K562 (cell line): ENCODE measurements around the gene FOSL1. TPM values are rescaled to one million over a fixed set of nuclear protein-coding genes. Genes with fewer than 3 reads are reported as not detected.

Experiments used
- ARID3A ChIP-seq: IDR thresholded peaks from 2 replicates; pipeline ENCODE4 v1.6.1; 2012; ENCODE audit warnings: low read depth, low read length, improper control_type of control experiment, borderline replicate concordance
- CBX2 ChIP-seq: fragments of 200-600 bp; sonication (generic); IDR thresholded peaks from one replicate; pipeline ENCODE4 v1.6.1; 2012; ENCODE audit warnings: mild to moderate bottlenecking, low read length, inconsistent platforms; ENCODE audit not compliant: insufficient read depth, poor library complexity, severe bottlenecking
- ELK3 ChIP-seq: fragments of 450-650 bp; formaldehyde crosslinking; IDR thresholded peaks from 2 replicates; pipeline ENCODE4 v1.4.0; 2020; ENCODE audit warnings: mild to moderate bottlenecking
- FOXJ3 ChIP-seq: sonication (generic); formaldehyde crosslinking; IDR thresholded peaks from 2 replicates; pipeline ENCODE4 v1.4.0; 2020; ENCODE audit warnings: mild to moderate bottlenecking, missing genetic modification reagents
- FOXK2 ChIP-seq, 2 experiments: fragments of 450-650 bp; IDR thresholded peaks in 1 of 2; conservative IDR thresholded peaks in 1 of 2; 2 replicates each; pipeline ENCODE4 v1.6.1; 2016; ENCODE audit warnings: low read depth in 2 of 2, mild to moderate bottlenecking in 1 of 2
- HNRNPL ChIP-seq: fragments of 200-400 bp; formaldehyde crosslinking; IDR thresholded peaks from 2 replicates; pipeline ENCODE4 v1.6.1; 2017; ENCODE audit warnings: low read depth, mild to moderate bottlenecking, low read length
- HNRNPUL1 ChIP-seq: fragments of 200-400 bp; formaldehyde crosslinking; IDR thresholded peaks from 2 replicates; pipeline ENCODE4 v1.6.1; 2017; ENCODE audit warnings: low read length
- LARP7 ChIP-seq: fragments of 450-650 bp; IDR thresholded peaks from 2 replicates; pipeline ENCODE4 v1.6.1; 2016
- MCM3 ChIP-seq: fragments of 450-650 bp; IDR thresholded peaks from 2 replicates; pipeline ENCODE4 v1.6.1; 2016
- MCM7 ChIP-seq, 2 experiments: fragments of 450-650 bp; IDR thresholded peaks; 2 replicates each; pipeline ENCODE4 v1.6.1; 2016 to 2018
- NR2C2 ChIP-seq, 2 experiments: fragments of 200-800 bp in 1 of 2; sonication (Bioruptor generic) in 1 of 2; sonication (generic) in 1 of 2; formaldehyde crosslinking in 1 of 2; IDR thresholded peaks; 2 replicates each; pipeline versions ENCODE4 v1.6.1 to v1.8.0; 2016 to 2022; ENCODE audit warnings: mild to moderate bottlenecking in 1 of 2, missing compliant biosample characterization in 1 of 2, missing genetic modification characterization in 1 of 2, missing genetic modification reagents in 1 of 2
- PHF21A ChIP-seq: fragments of 450-650 bp; IDR thresholded peaks from 2 replicates; pipeline ENCODE4 v1.6.1; 2017; ENCODE audit warnings: low read depth, borderline replicate concordance
- RBM39 ChIP-seq: fragments of 200-400 bp; formaldehyde crosslinking; optimal IDR thresholded peaks from 2 replicates; pipeline ENCODE3; 2018; ENCODE audit warnings: low read depth, low read length
- SRF ChIP-seq, 2 experiments: fragments of 250-450, 450-650 bp in 1 of 2; sonication (Bioruptor Pico) in 1 of 2; sonication (generic) in 1 of 2; formaldehyde crosslinking; IDR thresholded peaks; 2 replicates each; pipeline versions ENCODE4 v1.5.0 to v1.5.1; 2020 to 2022; ENCODE audit warnings: mild to moderate bottlenecking in 1 of 2, missing genetic modification reagents in 1 of 2
- STAT5B ChIP-seq: fragments of 250-450 bp; sonication (Bioruptor Pico); IDR thresholded peaks from 2 replicates; pipeline ENCODE4 v1.8.0; 2021; ENCODE audit warnings: mild to moderate bottlenecking, inconsistent platforms
- ZBTB33 ChIP-seq: sonication (generic); formaldehyde crosslinking; IDR thresholded peaks from 2 replicates; pipeline ENCODE4 v1.8.1; 2023; ENCODE audit warnings: mild to moderate bottlenecking, missing genetic modification reagents
- ZFPM2 ChIP-seq: fragments of 250-450 bp; sonication (Bioruptor Pico); IDR thresholded peaks from 2 replicates; pipeline ENCODE4 v1.5.1; 2022; ENCODE audit warnings: mild to moderate bottlenecking
- ZNF134 ChIP-seq: fragments of 250-450 bp; sonication (Bioruptor Pico); conservative IDR thresholded peaks from 2 replicates; pipeline ENCODE4 v1.4.0; 2020
- ZNF224 ChIP-seq: sonication (generic); formaldehyde crosslinking; IDR thresholded peaks from 2 replicates; pipeline ENCODE4 v1.8.0; 2022; ENCODE audit warnings: mild to moderate bottlenecking, missing genetic modification reagents
- ZNF311 ChIP-seq: fragments of 250-450 bp; sonication (Bioruptor Pico); IDR thresholded peaks from 2 replicates; pipeline ENCODE4 v1.4.0; 2020; ENCODE audit warnings: mild to moderate bottlenecking, moderate library complexity
- ZNF324 ChIP-seq: fragments of 250-450 bp; sonication (Bioruptor Pico); IDR thresholded peaks from 2 replicates; pipeline ENCODE4 v1.4.0; 2020; ENCODE audit warnings: mild to moderate bottlenecking
- ZNF668 ChIP-seq: fragments of 250-450 bp; sonication (Bioruptor Pico); IDR thresholded peaks from 2 replicates; pipeline ENCODE4 v1.8.0; 2022; ENCODE audit warnings: mild to moderate bottlenecking, inconsistent platforms
- ZNF717 ChIP-seq: fragments of 250-450 bp; sonication (Bioruptor Pico); IDR thresholded peaks from 2 replicates; pipeline ENCODE4 v1.5.0; 2021
- ZNF76 ChIP-seq: fragments of 250-450 bp; sonication (Bioruptor Pico); IDR thresholded peaks from 2 replicates; pipeline ENCODE4 v1.4.0; 2020; ENCODE audit warnings: mild to moderate bottlenecking, moderate library complexity, borderline replicate concordance
- ZNF785 ChIP-seq: fragments of 250-450 bp; sonication (Bioruptor Pico); IDR thresholded peaks from 2 replicates; pipeline ENCODE4 v1.4.0; 2020; ENCODE audit warnings: mild to moderate bottlenecking
- ZNF79 ChIP-seq: fragments of 250-450 bp; sonication (Bioruptor Pico); IDR thresholded peaks from 2 replicates; pipeline ENCODE4 v1.4.0; 2020; ENCODE audit warnings: low read depth, mild to moderate bottlenecking, moderate library complexity
- polyA plus RNA-seq, 8 experiments: library from polyadenylated mRNA; depleted of rRNA in 4 of 8; stranded (reverse) in 5 of 8; unstranded in 3 of 8; fragments of >200 nt; fragmentation: Nextera tagmentation in 2 of 8; fragmentation: Illumina TruSeq in 1 of 8; extraction: Ambion mirVana in 2 of 8; extraction: Trizol in 1 of 8; gene quantifications; 2 replicates each; pipeline versions ENCODE4 v1.2.1 to v1.2.3, GENCODE V29; 2011 to 2014; ENCODE audit warnings: inconsistent platforms in 1 of 8, missing spikeins in 1 of 8
- total RNA-seq, 7 experiments: library from RNA; depleted of rRNA in 6 of 7; stranded (reverse); fragments of >200 nt in 6 of 7; fragmentation: Illumina TruSeq in 2 of 7; extraction: Trizol in 2 of 7; gene quantifications; 2 replicates each; pipeline versions ENCODE4 v1.2.1 to v1.2.3, GENCODE V29; 2011 to 2021; ENCODE audit warnings: low replicate concordance in 1 of 7

Gene FOSL1
- total and polyA plus RNA-seq, 9 of the 15 experiments (the other 6 are each of a cell fraction or from before 2014, with no cell fraction given) = 3.5 to 39.6 (median 10.0) TPM

GRCh38 chr11:65857853-65858680, 42.1 kb downstream of the FOSL1 start, which contains the start of gene CFL1 (continued):
- no peak for TF ChIP-seq ELK3
- TF ChIP-seq ZNF79 (CRISPR knock-in tag) = no peak
- TF ChIP-seq ZBTB33 = peak; percentile 65
- no peak for TF ChIP-seq ZNF785 (CRISPR knock-in tag)
- no peak for TF ChIP-seq ZNF668 (CRISPR knock-in tag)
- TF ChIP-seq RBM39 = no peak
- TF ChIP-seq ZNF76 (CRISPR knock-in tag) = no peak
- no peak for TF ChIP-seq ZNF134 (CRISPR knock-in tag)
- no peak for TF ChIP-seq FOXK2 (conservative IDR thresholded peaks at IDR 0.05 in 1 of 2, IDR thresholded peaks at IDR 0.05 in 1 of 2; ENCODE audit: low read depth in 2 of 2)
- TF ChIP-seq LARP7 = no peak
- peak; percentile 11 to 72; a peak in 2 of 4 replicates for TF ChIP-seq SRF (CRISPR knock-in tag; IDR thresholded peaks at IDR 0.05)
- TF ChIP-seq ZNF311 (CRISPR knock-in tag) = no peak
- TF ChIP-seq CBX2 = no peak
- no peak for TF ChIP-seq ZFPM2 (CRISPR knock-in tag)
- TF ChIP-seq STAT5B (CRISPR knock-in tag) = no peak
- no peak for TF ChIP-seq ZNF324 (CRISPR knock-in tag)
- TF ChIP-seq PHF21A = no peak
- no peak for TF ChIP-seq ARID3A
- no peak for TF ChIP-seq MCM7 (IDR thresholded peaks at IDR 0.05)
- no peak for TF ChIP-seq FOXJ3 (CRISPR knock-in tag)
- no peak for TF ChIP-seq NR2C2 (CRISPR knock-in tag; IDR thresholded peaks at IDR 0.05)
- peak; percentile 78 for TF ChIP-seq NR2C2 (tag; IDR thresholded peaks at IDR 0.05)
- no peak for TF ChIP-seq HNRNPL
- no peak for TF ChIP-seq ZNF717 (CRISPR knock-in tag)
- no peak for TF ChIP-seq HNRNPUL1
- no peak for TF ChIP-seq ZNF224 (CRISPR knock-in tag)
- TF ChIP-seq MCM3 = no peak
